H9 (cell line): ENCODE data around the gene SNX33. TPM values are rescaled to one million over a fixed set of nuclear protein-coding genes. Genes with fewer than 3 reads are reported as not detected.

Source experiments
- DNase-seq: peaks from one replicate; pipeline ENCODE4 v3.0.0-alpha.2; 2017
- H2AFZ ChIP-seq: one replicate; pipeline ENCODE4 v1.6.1; 2013; ENCODE audit warnings: mild to moderate bottlenecking, low read length, control low read depth, moderate library complexity
- H2AK5ac ChIP-seq: 2 replicates; pipeline ENCODE4 v1.6.1; 2013; ENCODE audit warnings: low read length, control low read depth, mixed read lengths; ENCODE audit not compliant: insufficient read length
- H2BK120ac ChIP-seq: one replicate; pipeline ENCODE4 v1.6.1; 2013; ENCODE audit warnings: low read depth, mild to moderate bottlenecking, low read length, control low read depth, inconsistent platforms; ENCODE audit not compliant: poor library complexity, severe bottlenecking
- H2BK12ac ChIP-seq: 2 replicates; pipeline ENCODE4 v1.6.1; 2013; ENCODE audit warnings: low read length, control low read depth, mixed read lengths, low read depth; ENCODE audit not compliant: insufficient read length
- H2BK15ac ChIP-seq: 2 replicates; pipeline ENCODE4 v1.6.1; 2013; ENCODE audit warnings: low read depth, low read length, control low read depth
- H2BK20ac ChIP-seq: one replicate; pipeline ENCODE4 v1.6.1; 2013; ENCODE audit warnings: low read depth, mild to moderate bottlenecking, low read length, control low read depth, inconsistent platforms; ENCODE audit not compliant: poor library complexity, severe bottlenecking
- H2BK5ac ChIP-seq: 2 replicates; pipeline ENCODE4 v1.6.1; 2013; ENCODE audit warnings: low read length, control low read depth, mixed read lengths; ENCODE audit not compliant: insufficient read length
- H3K14ac ChIP-seq: 2 replicates; pipeline ENCODE4 v1.6.1; 2013; ENCODE audit warnings: low read length, control low read depth; ENCODE audit not compliant: insufficient read depth
- H3K18ac ChIP-seq: 2 replicates; pipeline ENCODE4 v1.6.1; 2013; ENCODE audit warnings: low read depth, mild to moderate bottlenecking, mixed read lengths, low read length, control low read depth; ENCODE audit not compliant: insufficient read length
- H3K23ac ChIP-seq: 2 replicates; pipeline ENCODE4 v1.6.1; 2013; ENCODE audit warnings: low read length, control low read depth, mixed read lengths, low read depth; ENCODE audit not compliant: insufficient read length
- H3K23me2 ChIP-seq: 2 replicates; pipeline ENCODE4 v1.6.1; 2013; ENCODE audit warnings: low read depth, mild to moderate bottlenecking, mixed read lengths, low read length, control low read depth; ENCODE audit not compliant: insufficient read length, poor library complexity, severe bottlenecking
- H3K27ac ChIP-seq: 2 replicates; pipeline ENCODE4 v1.5.1; 2013; ENCODE audit warnings: low read length, control low read depth, mixed read lengths, low read depth; ENCODE audit not compliant: insufficient read length
- H3K27me3 ChIP-seq: 2 replicates; pipeline ENCODE4 v1.6.1; 2013; ENCODE audit warnings: low read length, control low read depth, inconsistent platforms; ENCODE audit not compliant: insufficient read depth
- H3K4ac ChIP-seq: 2 replicates; pipeline ENCODE4 v1.6.1; 2013; ENCODE audit warnings: low read depth, mild to moderate bottlenecking, control low read depth, inconsistent platforms, low read length, moderate library complexity
- H3K4me1 ChIP-seq: 2 replicates; pipeline ENCODE4 v1.6.1; 2013; ENCODE audit warnings: low read length, control low read depth, inconsistent platforms; ENCODE audit not compliant: insufficient read depth
- H3K4me2 ChIP-seq: 2 replicates; pipeline ENCODE4 v1.6.1; 2013; ENCODE audit warnings: low read length, control low read depth, mixed read lengths; ENCODE audit not compliant: insufficient read length, insufficient read depth
- H3K56ac ChIP-seq: 2 replicates; pipeline ENCODE4 v1.6.1; 2013; ENCODE audit warnings: low read depth, mild to moderate bottlenecking, mixed read lengths, low read length, control low read depth; ENCODE audit not compliant: insufficient read length
- H3K79me1 ChIP-seq: 2 replicates; pipeline ENCODE4 v1.6.1; 2013; ENCODE audit warnings: low read depth, mild to moderate bottlenecking, moderate library complexity, low read length, control low read depth, inconsistent platforms; ENCODE audit not compliant: insufficient read depth, poor library complexity, severe bottlenecking
- H3K79me2 ChIP-seq: 2 replicates; pipeline ENCODE4 v1.6.1; 2013; ENCODE audit warnings: low read length, control low read depth, inconsistent platforms; ENCODE audit not compliant: insufficient read depth
- H3K9ac ChIP-seq: 2 replicates; pipeline ENCODE4 v1.6.1; 2013; ENCODE audit warnings: low read length, control low read depth, mixed read lengths; ENCODE audit not compliant: insufficient read length; ENCODE audit errors: extremely low read depth
- H3K9me3 ChIP-seq: one replicate; pipeline ENCODE4 v1.6.1; 2013; ENCODE audit warnings: low read depth, low read length, inconsistent platforms; ENCODE audit not compliant: control insufficient read depth
- H3T11ph ChIP-seq: one replicate; pipeline ENCODE4 v1.6.1; 2013; ENCODE audit warnings: mild to moderate bottlenecking, low read length, control low read depth, inconsistent platforms
- H4K20me1 ChIP-seq: one replicate; pipeline ENCODE4 v1.6.1; 2013; ENCODE audit not compliant: control insufficient read depth, insufficient read length, insufficient read depth
- H4K5ac ChIP-seq: 2 replicates; pipeline ENCODE4 v1.6.1; 2013; ENCODE audit warnings: low read depth, mild to moderate bottlenecking, mixed read lengths, low read length, control low read depth; ENCODE audit not compliant: insufficient read length
- H4K8ac ChIP-seq: replicated peaks from 2 replicates; pipeline ENCODE4 v1.6.1; 2013; ENCODE audit warnings: low read length, control low read depth, mixed read lengths, low read depth; ENCODE audit not compliant: insufficient read length
- H4K91ac ChIP-seq: 2 replicates; pipeline ENCODE4 v1.6.1; 2013; ENCODE audit warnings: low read depth, mild to moderate bottlenecking, moderate library complexity, mixed read lengths, low read length, control low read depth; ENCODE audit not compliant: insufficient read length
- H3K27ac Mint-ChIP-seq, 3 experiments: 2 replicates in 2 of 3; 3 replicates in 1 of 3; pipeline ENCODE4 v1.8.0; 2020 to 2021; ENCODE audit warnings: mixed read lengths in 3 of 3, mild to moderate bottlenecking in 1 of 3, moderate library complexity in 1 of 3
- H3K27me3 Mint-ChIP-seq: 2 replicates; pipeline ENCODE4 v1.8.0; 2021; ENCODE audit warnings: low read depth, mild to moderate bottlenecking, moderate library complexity, mixed read lengths
- H3K36me3 Mint-ChIP-seq, 3 experiments: 2 replicates in 2 of 3; 3 replicates in 1 of 3; pipeline ENCODE4 v1.8.0; 2020 to 2021; ENCODE audit warnings: low read depth in 3 of 3, mixed read lengths in 3 of 3; ENCODE audit not compliant: insufficient read depth in 1 of 3
- H3K4me1 Mint-ChIP-seq, 2 experiments: 2 replicates each; pipeline ENCODE4 v1.8.0; 2020; ENCODE audit warnings: mixed read lengths in 2 of 2
- H3K4me3 Mint-ChIP-seq, 2 experiments: 2 replicates in 1 of 2; 3 replicates in 1 of 2; pipeline ENCODE4 v1.8.0; 2020 to 2021; ENCODE audit warnings: mild to moderate bottlenecking in 2 of 2, mixed read lengths in 2 of 2, moderate library complexity in 1 of 2
- H3K9me3 Mint-ChIP-seq, 2 experiments: 2 replicates in 1 of 2; 3 replicates in 1 of 2; pipeline ENCODE4 v1.8.0; 2020; ENCODE audit warnings: mild to moderate bottlenecking in 2 of 2, mixed read lengths in 2 of 2, moderate library complexity in 1 of 2
- CTCF ChIP-seq: fragments of 200-600 bp; sonication (generic); conservative IDR thresholded peaks from 3 replicates; pipeline ENCODE4 v1.8.0; 2021; ENCODE audit warnings: antibody characterized with exemption, mild to moderate bottlenecking
- total RNA-seq: library from RNA; stranded (reverse); gene quantifications from 2 replicates; pipeline ENCODE4 v1.2.1, GENCODE V29; 2021

The SNX33 gene
- total RNA-seq, 1 experiment from 2014 or later, result 17.7 TPM

GRCh38 chr15:75616766-75617165 is 30.9 kb upstream of the SNX33 start:
- Histone ChIP-seq H4K20me1 (no peaks in the 10 kb centered on the region), H3K9me3 (no peaks in the 10 kb centered on the region), H3K79me2 (no peaks in the 10 kb centered on the region), H3K14ac (no peak overlapping the region), H3K23ac (no peak overlapping the region), H4K8ac (no peak overlapping the region), H3K79me1 (no peaks in the 10 kb centered on the region), H2AFZ (no peak overlapping the region), H4K5ac (no peak overlapping the region), H2BK12ac (no peak overlapping the region), H3K4me1 (no peaks in the 10 kb centered on the region), H2BK20ac (no peak overlapping the region), H3K27me3 (peaks cover 2% of the 10 kb centered on the region; the same call in 1 of the 2 replicates), H3K18ac (no peak overlapping the region), H2BK120ac (no peak overlapping the region), H3K27ac (no peak overlapping the region), H3K56ac (no peak overlapping the region), H3T11ph (no peak overlapping the region), H3K4ac (no peak overlapping the region), H2AK5ac (no peak overlapping the region), H3K9ac (no peak overlapping the region), H4K91ac (no peak overlapping the region), H3K23me2 (no peaks in the 10 kb centered on the region), H3K4me2 (no peak overlapping the region), H2BK5ac (no peak overlapping the region), H2BK15ac (no peak overlapping the region)
- H3K27me3 Mint-ChIP-seq, result no peaks in the 10 kb centered on the region
- TF ChIP-seq CTCF, result no peak
- H3K9me3 Mint-ChIP-seq, result no peaks in the 10 kb centered on the region
- H3K4me3 Mint-ChIP-seq, result no peak overlapping the region
- H3K27ac Mint-ChIP-seq, result no peak overlapping the region
- H3K36me3 Mint-ChIP-seq, result peaks cover 31 to 70% (median 69%) of the 10 kb centered on the region in 3 experiments
- no peaks in the 10 kb centered on the region for H3K4me1 Mint-ChIP-seq
- DNase-seq, result no peak
